ENCODE measurements around the gene RND2. TPM values are rescaled to one million over a fixed set of nuclear protein-coding genes. Genes with fewer than 3 reads are reported as not detected.
A peak's percentile ranks its signal among the peaks of the same experiment; 100 is the strongest.

Gene RND2
- total and polyA plus RNA-seq, 2 experiments from 2014 or later, result 18.5 to 22.9 TPM

DNA sequence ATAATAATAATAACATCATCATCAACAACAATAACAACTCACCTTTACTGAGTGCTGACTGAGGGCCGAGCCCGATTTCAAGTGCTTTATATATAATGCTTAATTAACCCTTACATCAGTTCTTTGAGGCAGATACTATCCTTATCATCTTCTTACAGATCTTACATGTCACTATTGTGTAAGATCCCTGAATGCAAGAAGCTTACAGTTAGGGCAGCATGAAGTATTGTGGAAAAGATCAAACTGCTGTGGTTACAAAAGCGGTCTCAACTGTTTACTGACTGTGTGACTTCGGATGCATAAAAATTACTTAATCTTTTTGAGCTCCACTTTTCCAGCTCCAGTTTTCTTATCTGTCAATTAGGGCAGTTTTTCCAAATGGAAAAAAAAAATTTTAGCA is 6.1 kb upstream of the RND2 start:
- no peaks in the 10 kb centered on the region for H3K27me3 ChIP-seq (ENCODE audit: insufficient read depth)
- H3K27me3 Mint-ChIP-seq (ENCODE audit: insufficient read depth, low read depth, poor library complexity), result peaks cover 8% of the 10 kb centered on the region
- H3K36me3 Mint-ChIP-seq (ENCODE audit: low read depth), result peaks cover 53% of the 10 kb centered on the region
- H3K9me2 ChIP-seq (ENCODE audit: insufficient read depth), result no peaks in the 10 kb centered on the region
- DNase-seq (ENCODE audit: low spot score) (no peak), ATAC-seq (no peak)
- peaks cover 47% of the 10 kb centered on the region for H3K4me1 Mint-ChIP-seq
- H3K4me2 ChIP-seq, result no peak overlapping the region
- no peak for TF ChIP-seq JUNB (IDR thresholded peaks at IDR 0.05; ENCODE audit: unreplicated experiment)
- no peak for TF ChIP-seq ZNF331 (CRISPR knock-in tag; IDR thresholded peaks at IDR 0.05; ENCODE audit: low read depth)
- TF ChIP-seq EZH2phosphoT487 (IDR thresholded peaks at IDR 0.05; ENCODE audit: unreplicated experiment), result no peak
- no peak for TF ChIP-seq CREB1 (CRISPR knock-in tag; IDR thresholded peaks at IDR 0.05; ENCODE audit: low read depth)
- TF ChIP-seq, protein P1, sequence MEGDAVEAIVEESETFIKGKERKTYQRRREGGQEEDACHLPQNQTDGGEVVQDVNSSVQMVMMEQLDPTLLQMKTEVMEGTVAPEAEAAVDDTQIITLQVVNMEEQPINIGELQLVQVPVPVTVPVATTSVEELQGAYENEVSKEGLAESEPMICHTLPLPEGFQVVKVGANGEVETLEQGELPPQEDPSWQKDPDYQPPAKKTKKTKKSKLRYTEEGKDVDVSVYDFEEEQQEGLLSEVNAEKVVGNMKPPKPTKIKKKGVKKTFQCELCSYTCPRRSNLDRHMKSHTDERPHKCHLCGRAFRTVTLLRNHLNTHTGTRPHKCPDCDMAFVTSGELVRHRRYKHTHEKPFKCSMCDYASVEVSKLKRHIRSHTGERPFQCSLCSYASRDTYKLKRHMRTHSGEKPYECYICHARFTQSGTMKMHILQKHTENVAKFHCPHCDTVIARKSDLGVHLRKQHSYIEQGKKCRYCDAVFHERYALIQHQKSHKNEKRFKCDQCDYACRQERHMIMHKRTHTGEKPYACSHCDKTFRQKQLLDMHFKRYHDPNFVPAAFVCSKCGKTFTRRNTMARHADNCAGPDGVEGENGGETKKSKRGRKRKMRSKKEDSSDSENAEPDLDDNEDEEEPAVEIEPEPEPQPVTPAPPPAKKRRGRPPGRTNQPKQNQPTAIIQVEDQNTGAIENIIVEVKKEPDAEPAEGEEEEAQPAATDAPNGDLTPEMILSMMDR (conservative IDR thresholded peaks at IDR 0.05; ENCODE audit: low read depth in 2 of 2), result no peak
- TF ChIP-seq NANOG (IDR thresholded peaks at IDR 0.05; ENCODE audit: borderline replicate concordance), result no peak
- TF ChIP-seq POLR2AphosphoS5 (IDR thresholded peaks at IDR 0.05; ENCODE audit: low read depth), result no peak
- no peak for TF ChIP-seq ZNF114 (CRISPR knock-in tag; IDR thresholded peaks at IDR 0.05)
- TF ChIP-seq, protein P2, sequence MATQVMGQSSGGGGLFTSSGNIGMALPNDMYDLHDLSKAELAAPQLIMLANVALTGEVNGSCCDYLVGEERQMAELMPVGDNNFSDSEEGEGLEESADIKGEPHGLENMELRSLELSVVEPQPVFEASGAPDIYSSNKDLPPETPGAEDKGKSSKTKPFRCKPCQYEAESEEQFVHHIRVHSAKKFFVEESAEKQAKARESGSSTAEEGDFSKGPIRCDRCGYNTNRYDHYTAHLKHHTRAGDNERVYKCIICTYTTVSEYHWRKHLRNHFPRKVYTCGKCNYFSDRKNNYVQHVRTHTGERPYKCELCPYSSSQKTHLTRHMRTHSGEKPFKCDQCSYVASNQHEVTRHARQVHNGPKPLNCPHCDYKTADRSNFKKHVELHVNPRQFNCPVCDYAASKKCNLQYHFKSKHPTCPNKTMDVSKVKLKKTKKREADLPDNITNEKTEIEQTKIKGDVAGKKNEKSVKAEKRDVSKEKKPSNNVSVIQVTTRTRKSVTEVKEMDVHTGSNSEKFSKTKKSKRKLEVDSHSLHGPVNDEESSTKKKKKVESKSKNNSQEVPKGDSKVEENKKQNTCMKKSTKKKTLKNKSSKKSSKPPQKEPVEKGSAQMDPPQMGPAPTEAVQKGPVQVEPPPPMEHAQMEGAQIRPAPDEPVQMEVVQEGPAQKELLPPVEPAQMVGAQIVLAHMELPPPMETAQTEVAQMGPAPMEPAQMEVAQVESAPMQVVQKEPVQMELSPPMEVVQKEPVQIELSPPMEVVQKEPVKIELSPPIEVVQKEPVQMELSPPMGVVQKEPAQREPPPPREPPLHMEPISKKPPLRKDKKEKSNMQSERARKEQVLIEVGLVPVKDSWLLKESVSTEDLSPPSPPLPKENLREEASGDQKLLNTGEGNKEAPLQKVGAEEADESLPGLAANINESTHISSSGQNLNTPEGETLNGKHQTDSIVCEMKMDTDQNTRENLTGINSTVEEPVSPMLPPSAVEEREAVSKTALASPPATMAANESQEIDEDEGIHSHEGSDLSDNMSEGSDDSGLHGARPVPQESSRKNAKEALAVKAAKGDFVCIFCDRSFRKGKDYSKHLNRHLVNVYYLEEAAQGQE (IDR thresholded peaks at IDR 0.05; ENCODE audit: unreplicated experiment), result no peak
- TF ChIP-seq, protein P3, sequence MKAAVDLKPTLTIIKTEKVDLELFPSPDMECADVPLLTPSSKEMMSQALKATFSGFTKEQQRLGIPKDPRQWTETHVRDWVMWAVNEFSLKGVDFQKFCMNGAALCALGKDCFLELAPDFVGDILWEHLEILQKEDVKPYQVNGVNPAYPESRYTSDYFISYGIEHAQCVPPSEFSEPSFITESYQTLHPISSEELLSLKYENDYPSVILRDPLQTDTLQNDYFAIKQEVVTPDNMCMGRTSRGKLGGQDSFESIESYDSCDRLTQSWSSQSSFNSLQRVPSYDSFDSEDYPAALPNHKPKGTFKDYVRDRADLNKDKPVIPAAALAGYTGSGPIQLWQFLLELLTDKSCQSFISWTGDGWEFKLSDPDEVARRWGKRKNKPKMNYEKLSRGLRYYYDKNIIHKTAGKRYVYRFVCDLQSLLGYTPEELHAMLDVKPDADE (IDR thresholded peaks at IDR 0.05), result no peak
- TF ChIP-seq STAT1 (IDR thresholded peaks at IDR 0.05; ENCODE audit: unreplicated experiment), result no peak
- H2AFZ ChIP-seq, result no peak overlapping the region
- H3K27ac ChIP-seq (ENCODE audit: low read depth), result no peak overlapping the region
- peaks cover 9% of the 10 kb centered on the region; the same call in 1 of the 2 replicates for H3K36me3 ChIP-seq (ENCODE audit: insufficient read depth)
- H3K27ac Mint-ChIP-seq, result no peak overlapping the region
- no peak overlapping the region for H3K4me3 ChIP-seq
- H3K4me1 ChIP-seq (ENCODE audit: insufficient read depth), result peaks cover 28% of the 10 kb centered on the region
- no peaks in the 10 kb centered on the region for H3K9me3 Mint-ChIP-seq
- peak overlapping the region; percentile 23; the same call in 1 of the 3 replicates for H3K4me3 Mint-ChIP-seq
- peaks cover 34% of the 10 kb centered on the region for H3K79me2 ChIP-seq (replicated peaks; ENCODE audit: insufficient read depth)
- peaks cover 10% of the 10 kb centered on the region for H4K20me1 ChIP-seq (replicated peaks; ENCODE audit: insufficient read depth)
- peaks cover 12% of the 10 kb centered on the region; the same call in 1 of the 2 replicates for H3F3A ChIP-seq (replicated peaks; ENCODE audit: low read depth)

All from GM23338 (cell line).